Measurements from ENCODE around the gene BORCS5.

BORCS5 gene

DNA sequence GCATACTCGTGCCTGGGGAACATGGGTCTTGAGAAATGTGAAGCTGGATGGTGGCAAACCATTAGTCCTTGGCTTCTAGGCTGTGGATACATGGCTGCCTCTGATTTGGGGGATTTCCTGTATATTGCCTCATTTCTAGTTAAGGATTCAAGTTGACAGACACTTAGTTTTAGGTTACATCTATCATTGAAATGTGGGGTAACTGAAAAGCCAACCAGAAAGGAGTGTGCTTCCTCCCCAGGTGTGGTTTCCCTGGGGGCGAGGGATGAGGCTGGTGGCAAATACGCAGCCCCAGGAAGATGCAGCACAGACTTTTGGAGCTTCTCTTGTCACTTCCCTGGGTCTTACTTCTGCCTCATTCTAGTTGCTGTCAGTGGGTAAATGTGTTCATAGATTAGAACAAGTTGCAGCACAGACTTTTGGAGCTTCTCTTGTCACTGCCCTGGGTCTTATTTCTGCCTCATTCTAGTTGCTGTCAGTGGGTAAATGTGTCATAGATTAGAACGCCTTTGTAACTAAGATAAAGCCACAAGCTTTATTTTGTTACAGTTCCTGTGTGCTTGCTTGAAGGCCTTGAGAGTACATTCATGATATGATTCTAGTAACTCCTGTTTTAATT lies 85.1 kb downstream of the BORCS5 start:
- TF ChIP-seq, protein P1, sequence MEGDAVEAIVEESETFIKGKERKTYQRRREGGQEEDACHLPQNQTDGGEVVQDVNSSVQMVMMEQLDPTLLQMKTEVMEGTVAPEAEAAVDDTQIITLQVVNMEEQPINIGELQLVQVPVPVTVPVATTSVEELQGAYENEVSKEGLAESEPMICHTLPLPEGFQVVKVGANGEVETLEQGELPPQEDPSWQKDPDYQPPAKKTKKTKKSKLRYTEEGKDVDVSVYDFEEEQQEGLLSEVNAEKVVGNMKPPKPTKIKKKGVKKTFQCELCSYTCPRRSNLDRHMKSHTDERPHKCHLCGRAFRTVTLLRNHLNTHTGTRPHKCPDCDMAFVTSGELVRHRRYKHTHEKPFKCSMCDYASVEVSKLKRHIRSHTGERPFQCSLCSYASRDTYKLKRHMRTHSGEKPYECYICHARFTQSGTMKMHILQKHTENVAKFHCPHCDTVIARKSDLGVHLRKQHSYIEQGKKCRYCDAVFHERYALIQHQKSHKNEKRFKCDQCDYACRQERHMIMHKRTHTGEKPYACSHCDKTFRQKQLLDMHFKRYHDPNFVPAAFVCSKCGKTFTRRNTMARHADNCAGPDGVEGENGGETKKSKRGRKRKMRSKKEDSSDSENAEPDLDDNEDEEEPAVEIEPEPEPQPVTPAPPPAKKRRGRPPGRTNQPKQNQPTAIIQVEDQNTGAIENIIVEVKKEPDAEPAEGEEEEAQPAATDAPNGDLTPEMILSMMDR (IDR thresholded peaks at IDR 0.05; ENCODE audit: insufficient read depth, low read length, poor library complexity, severe bottlenecking): no peak
- TF ChIP-seq EZH2phosphoT487 (conservative IDR thresholded peaks at IDR 0.05; ENCODE audit: low read length): no peak
- H3K4me2 ChIP-seq (ENCODE audit: low read depth, low read length, poor library complexity, severe bottlenecking): no peak overlapping the region
- H3K27me3 ChIP-seq (ENCODE audit: low read length): no peaks in the 10 kb centered on the region
- H4K20me1 ChIP-seq (ENCODE audit: low read depth, low read length): no peaks in the 10 kb centered on the region
- H3K4me3 ChIP-seq (ENCODE audit: insufficient read depth, low read length, poor library complexity, severe bottlenecking): no peak overlapping the region
- no peak overlapping the region for H2AFZ ChIP-seq (ENCODE audit: low read depth, low read length, severe bottlenecking)
- H3F3A ChIP-seq (ENCODE audit: insufficient read depth): no peaks in the 10 kb centered on the region
- H3K36me3 ChIP-seq (ENCODE audit: low read length): no peaks in the 10 kb centered on the region
- no peak overlapping the region for H3K9ac ChIP-seq (ENCODE audit: low read length)
- no peaks in the 10 kb centered on the region for H3K9me3 ChIP-seq (ENCODE audit: insufficient read depth, low read length)
- H3K79me2 ChIP-seq (ENCODE audit: insufficient read depth, low read length): no peaks in the 10 kb centered on the region
- no peak overlapping the region for H3K27ac ChIP-seq (ENCODE audit: low read depth, low read length)
- no peaks in the 10 kb centered on the region for H3K9me2 ChIP-seq (replicated peaks; ENCODE audit: insufficient read depth, low read length)

DNA sequence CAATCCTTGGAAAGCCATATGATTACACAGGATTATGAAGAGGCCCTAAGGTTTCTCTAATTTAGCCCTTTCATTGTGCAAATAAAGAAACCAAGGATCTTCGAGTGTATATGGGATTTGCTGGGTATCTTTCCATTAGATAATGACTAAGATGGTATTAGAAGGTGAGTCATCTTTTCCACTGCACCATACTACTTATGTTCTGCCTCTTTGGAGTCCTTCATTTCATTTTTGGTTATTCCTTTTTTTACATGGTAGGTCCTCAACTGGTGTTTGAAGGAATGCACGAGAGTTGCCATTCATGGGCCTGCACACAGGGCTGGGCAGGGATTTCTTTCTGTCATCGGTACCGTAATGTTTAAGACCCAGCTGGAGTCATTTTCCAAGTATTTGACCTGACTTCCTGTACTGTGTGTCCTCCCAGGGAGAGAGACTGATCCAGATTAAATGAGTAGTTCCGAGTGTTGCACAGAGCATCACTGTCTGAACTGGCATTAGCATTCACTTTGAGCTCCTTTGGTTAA lies 85.7 kb downstream of the BORCS5 start:
- Histone ChIP-seq H3K27ac (ENCODE audit: low read depth, low read length) (no peak overlapping the region), H3K79me2 (ENCODE audit: insufficient read depth, low read length) (no peaks in the 10 kb centered on the region), H3K4me2 (ENCODE audit: low read depth, low read length, poor library complexity, severe bottlenecking) (no peak overlapping the region), H2AFZ (ENCODE audit: low read depth, low read length, severe bottlenecking) (no peak overlapping the region), H3K27me3 (ENCODE audit: low read length) (no peaks in the 10 kb centered on the region), H3K9me3 (ENCODE audit: insufficient read depth, low read length) (no peaks in the 10 kb centered on the region), H3K9ac (ENCODE audit: low read length) (no peak overlapping the region), H4K20me1 (ENCODE audit: low read depth, low read length) (no peaks in the 10 kb centered on the region), H3K9me2 (replicated peaks; ENCODE audit: insufficient read depth, low read length) (no peaks in the 10 kb centered on the region), H3K4me3 (ENCODE audit: insufficient read depth, low read length, poor library complexity, severe bottlenecking) (no peak overlapping the region), H3F3A (ENCODE audit: insufficient read depth) (no peaks in the 10 kb centered on the region), H3K36me3 (ENCODE audit: low read length) (no peaks in the 10 kb centered on the region)
- TF ChIP-seq EZH2phosphoT487 (conservative IDR thresholded peaks at IDR 0.05; ENCODE audit: low read length): no peak
- TF ChIP-seq, protein P1 (IDR thresholded peaks at IDR 0.05; ENCODE audit: insufficient read depth, low read length, poor library complexity, severe bottlenecking): no peak

DNA sequence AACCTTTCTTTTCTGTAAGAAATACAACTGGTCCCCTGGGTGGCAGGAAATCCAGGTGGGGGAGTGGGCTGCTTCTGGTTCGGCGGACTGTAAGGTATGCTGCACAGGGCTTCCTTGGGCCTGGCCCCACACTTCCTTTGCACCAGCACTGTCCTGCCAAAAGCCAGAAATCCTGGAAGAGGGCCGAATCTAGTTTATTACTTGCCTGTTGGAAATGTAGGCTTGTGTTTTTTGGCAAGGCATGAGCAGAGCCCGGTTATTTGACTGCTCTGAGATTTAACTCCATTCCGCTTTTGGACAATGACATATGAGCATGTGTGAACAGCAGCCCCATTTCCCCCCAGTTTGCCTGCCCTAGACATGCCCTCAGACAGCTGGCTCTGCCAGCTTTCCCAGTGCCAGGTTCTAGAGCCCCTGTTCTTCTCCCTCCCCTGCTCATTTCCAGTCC lies 86.6 kb downstream of the BORCS5 start:
- H2AFZ ChIP-seq (ENCODE audit: low read depth, low read length, severe bottlenecking): no peak overlapping the region
- H3K9me2 ChIP-seq (replicated peaks; ENCODE audit: insufficient read depth, low read length): no peaks in the 10 kb centered on the region
- H3K9me3 ChIP-seq (ENCODE audit: insufficient read depth, low read length): no peaks in the 10 kb centered on the region
- TF ChIP-seq, protein P1 (IDR thresholded peaks at IDR 0.05; ENCODE audit: insufficient read depth, low read length, poor library complexity, severe bottlenecking): no peak
- no peak for TF ChIP-seq EZH2phosphoT487 (conservative IDR thresholded peaks at IDR 0.05; ENCODE audit: low read length)
- H3K4me3 ChIP-seq (ENCODE audit: insufficient read depth, low read length, poor library complexity, severe bottlenecking): no peak overlapping the region
- no peaks in the 10 kb centered on the region for H3F3A ChIP-seq (ENCODE audit: insufficient read depth)
- no peaks in the 10 kb centered on the region for H3K79me2 ChIP-seq (ENCODE audit: insufficient read depth, low read length)
- H3K36me3 ChIP-seq (ENCODE audit: low read length): no peaks in the 10 kb centered on the region
- H3K27me3 ChIP-seq (ENCODE audit: low read length): no peaks in the 10 kb centered on the region
- no peak overlapping the region for H3K4me2 ChIP-seq (ENCODE audit: low read depth, low read length, poor library complexity, severe bottlenecking)
- no peak overlapping the region for H3K27ac ChIP-seq (ENCODE audit: low read depth, low read length)
- H3K9ac ChIP-seq (ENCODE audit: low read length): no peak overlapping the region
- H4K20me1 ChIP-seq (ENCODE audit: low read depth, low read length): no peaks in the 10 kb centered on the region
